ENCODE data around the gene KRT84. TPM values are rescaled to one million over a fixed set of nuclear protein-coding genes. Genes with fewer than 3 reads are reported as not detected.

KRT84 gene
- total RNA-seq, 1 donor = not detected

GRCh38 chr12:52362118-52362726 lies 23.2 kb downstream of the KRT84 start:
- Histone ChIP-seq H3K4me3 (ENCODE audit: insufficient read depth, low read length) (no peak overlapping the region), H3K27me3 (ENCODE audit: insufficient read depth, low read length) (peaks cover 16% of the 10 kb centered on the region), H3K9me3 (ENCODE audit: low read depth, low read length) (no peaks in the 10 kb centered on the region), H3K4me2 (ENCODE audit: insufficient read depth, low read length) (no peak overlapping the region), H3K36me3 (ENCODE audit: insufficient read depth, low read length) (no peaks in the 10 kb centered on the region), H3K79me2 (ENCODE audit: insufficient read depth, low read length) (no peaks in the 10 kb centered on the region), H3K4me1 (ENCODE audit: insufficient read depth, low read length) (no peaks in the 10 kb centered on the region), H2AFZ (ENCODE audit: low read length) (no peak overlapping the region), H3K27ac (ENCODE audit: low read depth, low read length) (no peak overlapping the region), H4K20me1 (ENCODE audit: insufficient read depth, low read length) (no peaks in the 10 kb centered on the region)
- DNase-seq (ENCODE audit: insufficient read length, low spot score, missing footprints) = peak; percentile 56
- TF ChIP-seq, protein P1, sequence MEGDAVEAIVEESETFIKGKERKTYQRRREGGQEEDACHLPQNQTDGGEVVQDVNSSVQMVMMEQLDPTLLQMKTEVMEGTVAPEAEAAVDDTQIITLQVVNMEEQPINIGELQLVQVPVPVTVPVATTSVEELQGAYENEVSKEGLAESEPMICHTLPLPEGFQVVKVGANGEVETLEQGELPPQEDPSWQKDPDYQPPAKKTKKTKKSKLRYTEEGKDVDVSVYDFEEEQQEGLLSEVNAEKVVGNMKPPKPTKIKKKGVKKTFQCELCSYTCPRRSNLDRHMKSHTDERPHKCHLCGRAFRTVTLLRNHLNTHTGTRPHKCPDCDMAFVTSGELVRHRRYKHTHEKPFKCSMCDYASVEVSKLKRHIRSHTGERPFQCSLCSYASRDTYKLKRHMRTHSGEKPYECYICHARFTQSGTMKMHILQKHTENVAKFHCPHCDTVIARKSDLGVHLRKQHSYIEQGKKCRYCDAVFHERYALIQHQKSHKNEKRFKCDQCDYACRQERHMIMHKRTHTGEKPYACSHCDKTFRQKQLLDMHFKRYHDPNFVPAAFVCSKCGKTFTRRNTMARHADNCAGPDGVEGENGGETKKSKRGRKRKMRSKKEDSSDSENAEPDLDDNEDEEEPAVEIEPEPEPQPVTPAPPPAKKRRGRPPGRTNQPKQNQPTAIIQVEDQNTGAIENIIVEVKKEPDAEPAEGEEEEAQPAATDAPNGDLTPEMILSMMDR (IDR thresholded peaks at IDR 0.05; ENCODE audit: extremely low read depth, low read depth, low read length) = peak; percentile 22

GRCh38 chr12:52361553-52361952 lies 23.9 kb downstream of the KRT84 start:
- H4K20me1 ChIP-seq (ENCODE audit: insufficient read depth, low read length) = no peaks in the 10 kb centered on the region
- no peak overlapping the region for H3K4me3 ChIP-seq (ENCODE audit: insufficient read depth, low read length)
- H3K79me2 ChIP-seq (ENCODE audit: insufficient read depth, low read length) = no peaks in the 10 kb centered on the region
- TF ChIP-seq, protein P1 (IDR thresholded peaks at IDR 0.05; ENCODE audit: extremely low read depth, low read depth, low read length) = no peak
- no peak overlapping the region for H3K4me2 ChIP-seq (ENCODE audit: insufficient read depth, low read length)
- H3K27me3 ChIP-seq (ENCODE audit: insufficient read depth, low read length) = peaks cover 16% of the 10 kb centered on the region
- no peak overlapping the region for H2AFZ ChIP-seq (ENCODE audit: low read length)
- no peak overlapping the region for H3K27ac ChIP-seq (ENCODE audit: low read depth, low read length)
- H3K36me3 ChIP-seq (ENCODE audit: insufficient read depth, low read length) = no peaks in the 10 kb centered on the region
- peak; percentile 62 for DNase-seq (ENCODE audit: insufficient read length, low spot score, missing footprints)
- H3K9me3 ChIP-seq (ENCODE audit: low read depth, low read length) = no peaks in the 10 kb centered on the region
- H3K4me1 ChIP-seq (ENCODE audit: insufficient read depth, low read length) = no peaks in the 10 kb centered on the region

DNA sequence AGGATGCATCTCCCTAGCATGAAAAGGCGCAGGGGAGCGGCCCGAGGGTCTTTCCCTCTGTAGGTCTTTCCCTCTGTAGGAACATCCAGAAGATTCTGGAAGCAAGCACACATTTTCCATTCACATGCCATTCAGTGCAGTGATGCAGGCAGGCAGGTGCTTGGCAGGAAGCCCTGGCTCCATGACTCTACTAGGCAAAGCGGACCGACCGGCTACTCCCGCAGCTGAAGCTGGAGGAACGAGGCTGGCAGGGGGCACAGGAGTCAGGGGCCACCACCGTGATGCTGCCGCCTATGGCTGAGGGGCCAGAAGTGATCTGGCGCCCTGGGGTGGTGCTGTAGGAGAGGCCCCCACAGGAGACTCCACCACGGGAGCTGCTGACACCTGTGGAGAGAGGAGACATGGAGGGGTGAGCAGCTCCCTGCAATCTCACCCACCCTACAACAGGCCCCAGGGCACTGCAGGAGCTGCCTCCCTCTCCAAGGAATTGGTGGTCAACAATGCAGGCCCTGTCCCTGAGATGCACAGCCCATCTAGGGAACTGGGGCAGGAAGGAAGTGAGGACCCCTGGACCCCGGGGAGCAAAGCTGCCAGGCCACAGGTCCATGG lies 24.7 kb downstream of the KRT84 start:
- no peaks in the 10 kb centered on the region for H3K36me3 ChIP-seq (ENCODE audit: insufficient read depth, low read length)
- no peak overlapping the region for H3K4me2 ChIP-seq (ENCODE audit: insufficient read depth, low read length)
- no peaks in the 10 kb centered on the region for H3K79me2 ChIP-seq (ENCODE audit: insufficient read depth, low read length)
- no peak overlapping the region for H3K27ac ChIP-seq (ENCODE audit: low read depth, low read length)
- H2AFZ ChIP-seq (ENCODE audit: low read length) = no peak overlapping the region
- no peaks in the 10 kb centered on the region for H3K9me3 ChIP-seq (ENCODE audit: low read depth, low read length)
- H3K4me3 ChIP-seq (ENCODE audit: insufficient read depth, low read length) = no peak overlapping the region
- H3K4me1 ChIP-seq (ENCODE audit: insufficient read depth, low read length) = no peaks in the 10 kb centered on the region
- H4K20me1 ChIP-seq (ENCODE audit: insufficient read depth, low read length) = no peaks in the 10 kb centered on the region
- peak; percentile 69 for DNase-seq (ENCODE audit: insufficient read length, low spot score, missing footprints)
- TF ChIP-seq, protein P1 (IDR thresholded peaks at IDR 0.05; ENCODE audit: extremely low read depth, low read depth, low read length) = no peak
- H3K27me3 ChIP-seq (ENCODE audit: insufficient read depth, low read length) = peaks cover 16% of the 10 kb centered on the region

DNA sequence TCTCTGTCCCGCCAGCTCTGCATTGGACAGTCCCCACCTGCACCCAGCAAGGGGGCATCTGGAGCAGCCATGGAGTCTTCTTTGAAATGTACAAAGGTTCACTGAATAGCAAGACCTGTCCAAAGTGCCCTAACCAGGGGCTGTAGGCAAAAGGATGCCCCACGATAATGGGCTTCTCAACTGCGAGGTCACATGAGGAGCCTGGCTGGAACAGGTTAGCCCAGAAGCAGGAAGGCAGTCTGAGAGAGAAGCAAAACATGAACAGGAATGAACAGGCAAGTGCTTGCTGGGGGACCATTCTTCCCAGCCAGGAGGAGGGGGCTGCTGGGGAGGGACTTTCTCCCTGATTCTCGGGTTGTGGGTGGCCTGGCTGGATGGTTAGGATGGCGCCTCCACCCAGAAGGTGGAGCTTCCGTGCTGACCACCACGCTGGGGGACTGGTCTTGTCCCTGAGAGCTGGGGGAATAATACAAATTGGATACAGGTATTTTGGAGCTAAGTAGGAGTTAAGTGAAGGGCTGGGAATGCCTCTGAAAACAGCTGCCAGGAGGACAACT lies 25.3 kb downstream of the KRT84 start:
- H3K79me2 ChIP-seq (ENCODE audit: insufficient read depth, low read length) = no peaks in the 10 kb centered on the region
- peak; percentile 79 for DNase-seq (ENCODE audit: insufficient read length, low spot score, missing footprints)
- no peaks in the 10 kb centered on the region for H3K36me3 ChIP-seq (ENCODE audit: insufficient read depth, low read length)
- TF ChIP-seq, protein P1 (IDR thresholded peaks at IDR 0.05; ENCODE audit: extremely low read depth, low read depth, low read length) = no peak
- H3K4me2 ChIP-seq (ENCODE audit: insufficient read depth, low read length) = no peak overlapping the region
- no peaks in the 10 kb centered on the region for H3K9me3 ChIP-seq (ENCODE audit: low read depth, low read length)
- peaks cover 22% of the 10 kb centered on the region for H3K27me3 ChIP-seq (ENCODE audit: insufficient read depth, low read length)
- no peak overlapping the region for H3K27ac ChIP-seq (ENCODE audit: low read depth, low read length)
- H3K4me3 ChIP-seq (ENCODE audit: insufficient read depth, low read length) = no peak overlapping the region
- no peaks in the 10 kb centered on the region for H3K4me1 ChIP-seq (ENCODE audit: insufficient read depth, low read length)
- H4K20me1 ChIP-seq (ENCODE audit: insufficient read depth, low read length) = no peaks in the 10 kb centered on the region
- no peak overlapping the region for H2AFZ ChIP-seq (ENCODE audit: low read length)
